Tibial nerve (tissue), 3 donors: ENCODE measurements around the gene JOSD2.

Experiments
- CTCF ChIP-seq, 5 experiments: fragments of 200-600 bp in 3 of 5; fragments of 450-650 bp in 2 of 5; sonication (generic) in 3 of 5; IDR thresholded peaks; one replicate each; pipeline ENCODE4 v1.5.1; 2016 to 2019; ENCODE audit warnings: antibody characterized with exemption in 5 of 5, mild to moderate bottlenecking in 3 of 5, moderate library complexity in 2 of 5
- POLR2A ChIP-seq, 2 donors: fragments of 450-650 bp; IDR thresholded peaks; one replicate each; pipeline ENCODE4 v1.6.1; 2017; ENCODE audit warnings: antibody characterized with exemption in 2 of 2, mild to moderate bottlenecking in 2 of 2, moderate library complexity in 2 of 2

DNA sequence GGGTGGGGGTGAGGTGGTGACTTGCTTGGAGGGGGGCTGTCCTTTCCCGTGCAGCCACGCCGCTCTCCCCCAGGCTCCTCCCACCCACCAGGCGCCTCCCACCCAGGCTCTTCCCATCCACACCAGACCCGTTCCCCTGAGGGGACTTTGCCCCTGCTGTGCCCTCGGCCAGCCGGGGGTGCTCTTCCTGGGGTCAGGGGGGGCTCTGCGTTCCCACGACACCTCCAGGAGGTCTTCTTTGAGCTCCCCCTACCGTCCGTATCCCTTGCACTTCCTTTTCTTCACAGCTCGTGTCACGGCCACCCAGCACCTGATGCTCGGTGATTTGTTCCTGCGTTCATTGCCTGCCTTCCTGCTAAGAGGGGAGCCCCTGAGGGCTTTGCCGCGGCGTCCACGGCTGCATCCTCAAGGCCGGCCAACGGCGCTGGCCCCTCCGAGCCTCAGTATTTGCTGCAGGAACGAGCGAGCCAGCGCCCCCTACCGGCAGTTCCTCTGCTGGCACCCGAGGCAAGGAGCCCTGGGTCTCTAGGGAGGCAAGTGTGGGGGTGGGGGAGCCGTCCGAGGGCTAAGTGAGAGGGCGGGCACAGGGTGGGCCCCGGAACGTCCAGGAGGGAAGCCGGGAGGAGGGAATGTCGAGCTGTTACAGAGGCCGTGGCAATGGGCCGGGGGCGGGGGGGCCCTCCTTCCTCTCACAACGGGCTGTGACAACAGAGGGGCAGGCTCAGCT lies 45.5 kb upstream of the JOSD2 start:
- peak; percentile 61 to 84 (median 69) for TF ChIP-seq CTCF (IDR thresholded peaks at IDR 0.05)
- no peak for TF ChIP-seq POLR2A (IDR thresholded peaks at IDR 0.05)
